Activated CD8-positive, alpha-beta memory T cell treated with anti-CD3 and anti-CD28 coated beads, Interleukin-2, amount 50 U/mL, for 1 hour (primary cell): ENCODE results near the gene UNC5B.

Experiments used
- DNase-seq: peaks from one replicate; pipeline ENCODE4 v3.0.0-alpha.2; 2020; ENCODE audit errors: extremely low read depth

The UNC5B gene

GRCh38 chr10:71239946-71240795 lies 27.8 kb downstream of the UNC5B start:
- no peak for DNase-seq

DNA sequence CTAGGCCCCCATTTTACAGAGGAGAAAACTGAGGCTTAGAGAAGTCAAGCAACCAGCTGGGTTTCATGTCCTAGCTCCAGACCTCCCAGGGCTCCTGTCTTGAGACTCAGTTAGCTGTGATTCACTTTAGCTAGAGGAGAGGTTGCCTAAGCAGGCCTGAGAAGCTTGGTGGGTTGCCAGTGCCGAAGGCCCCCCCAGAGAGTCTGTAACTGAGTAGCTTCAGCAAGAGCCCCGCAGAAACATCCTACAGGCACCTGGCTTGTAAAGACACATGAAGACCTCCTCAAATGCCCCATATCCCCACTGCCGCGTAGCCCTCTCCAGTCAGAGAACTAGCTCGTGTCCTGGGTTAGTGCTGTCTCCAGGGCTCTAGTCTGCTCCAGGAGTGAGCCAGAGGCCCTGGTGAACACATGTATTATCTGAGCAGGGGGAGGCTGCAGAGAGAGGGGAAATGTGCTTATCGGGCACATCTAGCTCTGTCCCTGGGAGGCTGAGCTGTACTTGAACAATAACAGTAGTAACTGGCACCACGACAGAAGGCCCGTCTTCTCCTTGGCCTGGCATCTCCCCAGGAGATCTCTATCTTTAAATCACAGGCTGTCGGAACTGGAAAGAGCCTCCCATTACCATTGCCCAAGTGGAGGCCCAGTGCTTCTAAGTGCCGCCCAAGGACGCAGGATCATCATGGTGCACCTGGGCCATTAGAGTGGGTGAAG lies 28.9 kb downstream of the UNC5B start:
- DNase-seq: no peak

DNA sequence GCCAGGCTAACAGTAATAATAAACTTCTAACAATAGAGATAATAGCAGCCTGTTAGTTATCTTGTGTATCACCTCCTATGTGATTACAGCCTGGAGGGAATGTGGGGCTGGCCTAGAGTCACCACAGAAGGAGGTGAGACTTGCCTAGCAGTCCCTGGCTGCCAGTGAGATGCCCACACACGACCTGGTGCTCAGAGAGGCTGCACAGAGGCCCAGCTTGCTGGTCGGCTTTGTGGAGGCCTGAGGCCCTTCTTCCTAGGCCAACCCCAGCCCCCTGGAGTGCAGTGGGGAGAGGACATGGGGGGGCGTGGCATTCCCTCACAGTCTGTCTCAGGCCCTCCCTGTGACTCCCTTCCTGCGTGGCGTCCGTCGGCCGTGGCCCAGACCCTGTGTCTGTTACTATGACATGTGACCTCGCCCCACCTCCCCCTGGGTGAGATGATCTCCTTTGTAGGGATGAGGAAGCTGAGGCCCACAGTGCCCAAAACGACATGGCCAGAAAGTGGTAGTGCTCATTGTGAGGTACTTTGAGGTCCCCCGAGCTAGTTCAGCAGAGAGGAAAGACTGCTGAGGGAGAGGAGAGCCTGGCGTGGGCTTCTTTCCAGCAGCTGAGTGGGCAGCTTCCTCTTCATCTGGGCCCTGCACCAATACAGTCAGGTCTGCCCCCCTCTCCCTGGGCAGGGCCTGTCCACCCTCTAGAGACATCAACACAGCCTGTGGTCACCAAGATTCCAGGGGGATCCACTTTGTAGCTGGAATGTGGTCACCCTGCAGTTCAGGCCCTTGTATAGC lies 29.7 kb downstream of the UNC5B start:
- DNase-seq: no peak

DNA sequence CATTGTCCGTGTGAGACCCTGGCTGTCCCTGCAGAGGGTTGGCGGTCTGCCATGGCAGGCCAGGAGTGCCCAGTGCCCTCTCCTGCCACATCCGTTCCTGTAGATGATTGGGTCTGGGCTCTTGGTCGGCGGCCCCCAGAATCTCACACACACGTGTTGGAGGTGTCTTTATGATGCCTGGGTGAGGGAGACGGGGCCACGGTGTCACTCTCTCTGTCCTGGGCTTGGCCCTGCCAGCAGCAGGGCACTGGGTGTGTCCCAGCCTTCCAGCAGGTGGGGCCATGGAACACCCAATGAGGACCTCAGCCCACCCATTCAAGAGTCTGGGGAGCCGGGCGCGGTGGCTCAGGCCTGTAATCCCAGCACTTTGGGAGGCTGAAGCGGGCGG lies 30.2 kb downstream of the UNC5B start:
- DNase-seq: no peak

- no peak for DNase-seq
Observed at GRCh38 chr10:71243756-71244395, 31.5 kb downstream of the UNC5B start.

- DNase-seq: no peak
Observed at GRCh38 chr10:71244431-71245419, 32.4 kb downstream of the UNC5B start.

DNA sequence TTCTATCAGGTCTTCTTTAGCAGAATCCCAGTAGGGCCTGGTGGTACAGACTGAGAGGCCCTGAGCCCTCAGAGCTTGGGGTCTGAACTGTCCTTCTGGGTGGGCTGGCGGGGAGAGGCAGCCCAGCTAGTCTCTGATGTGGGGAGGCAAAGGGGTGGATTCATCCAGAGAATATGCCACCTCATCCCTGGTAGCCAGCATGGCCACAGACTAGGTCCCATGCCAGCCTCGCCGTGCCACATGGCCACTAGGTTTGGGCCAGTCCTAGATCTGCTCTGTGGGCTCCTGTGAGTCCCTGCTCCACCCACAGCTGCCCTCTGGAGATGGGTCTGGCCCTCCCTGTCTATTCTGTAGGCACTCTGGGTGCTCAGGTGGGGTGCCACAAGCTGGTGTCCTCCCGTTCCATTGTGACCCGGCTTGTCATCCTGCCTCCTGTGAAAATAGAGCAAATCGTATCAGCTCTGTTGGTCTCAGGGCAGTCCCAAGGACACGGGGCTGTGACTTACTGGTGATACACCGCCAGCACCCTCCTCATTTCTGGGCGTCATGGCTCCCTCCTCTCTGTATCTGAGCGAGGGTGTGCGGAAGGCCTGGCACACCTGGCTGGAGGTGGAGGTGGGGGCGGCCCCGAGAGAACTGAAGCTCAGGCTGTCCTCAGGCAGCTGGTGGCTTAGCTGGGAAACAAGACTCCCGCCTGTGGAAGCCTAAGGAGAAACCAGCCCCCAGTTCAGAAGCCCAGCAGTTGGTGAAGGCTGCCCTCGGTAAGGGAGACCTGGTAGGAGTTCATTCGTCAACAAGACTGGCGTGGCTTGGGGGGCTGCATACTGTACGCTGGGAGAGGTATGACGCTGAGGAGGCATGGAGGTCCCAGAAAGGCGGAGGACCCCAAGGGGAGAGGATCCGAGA lies 33.3 kb downstream of the UNC5B start:
- no peak for DNase-seq

- DNase-seq: no peak
Observed at GRCh38 chr10:71246591-71247413, 34.4 kb downstream of the UNC5B start.

DNA sequence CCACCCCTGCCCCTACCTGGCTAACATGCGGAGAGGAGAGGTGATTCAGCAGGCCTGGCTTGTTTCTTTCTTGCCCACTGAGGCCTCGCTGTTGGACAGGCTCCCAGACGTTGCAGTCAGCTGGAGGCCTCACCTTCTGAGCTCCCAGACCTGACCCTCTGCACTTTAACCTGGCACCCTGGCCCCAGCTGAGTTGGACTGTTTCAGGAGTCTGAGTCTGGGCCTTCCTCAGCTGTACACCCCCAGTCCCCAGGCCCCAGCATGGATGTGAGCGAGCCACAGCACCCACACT lies 35.0 kb downstream of the UNC5B start:
- DNase-seq: no peak

DNA sequence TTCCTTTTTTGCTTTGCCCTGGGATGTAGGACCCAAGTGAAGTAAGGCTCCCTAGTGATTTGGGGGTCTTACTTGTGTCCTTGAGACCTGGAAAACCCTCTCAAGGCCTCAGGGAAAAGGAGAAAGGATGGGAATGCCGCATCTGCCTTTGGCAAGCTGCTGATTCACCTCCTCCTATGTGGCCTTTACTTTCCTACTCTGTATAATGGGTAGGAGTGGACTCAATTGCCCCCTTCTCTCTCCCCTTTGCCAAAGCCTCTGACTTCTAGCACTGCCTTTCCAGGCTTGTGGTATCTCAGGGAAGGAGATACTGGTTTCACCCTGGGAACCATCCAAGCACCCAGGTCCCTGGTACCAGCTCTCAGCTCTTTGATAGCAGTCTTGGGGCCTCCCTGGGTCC lies 35.4 kb downstream of the UNC5B start:
- DNase-seq: no peak

DNA sequence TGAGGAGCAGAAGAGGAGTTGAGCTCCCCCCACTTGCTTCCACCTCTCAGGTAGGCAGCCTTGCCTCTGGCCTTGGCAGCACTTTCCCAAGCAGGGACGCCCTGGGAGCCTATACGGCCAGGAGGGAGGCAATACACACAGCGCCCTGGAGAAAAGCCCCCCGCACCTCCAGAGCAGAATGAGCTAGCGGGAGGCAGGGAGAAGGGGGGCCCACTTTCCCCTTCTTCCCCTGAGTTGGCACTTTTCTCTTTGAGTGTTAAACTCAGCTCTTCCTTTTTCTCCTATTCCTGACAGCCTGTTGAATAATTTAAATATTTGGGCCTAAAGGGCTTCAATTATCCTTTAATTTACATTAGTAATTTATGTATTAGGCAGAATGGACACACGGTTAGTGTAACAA lies 35.8 kb downstream of the UNC5B start:
- DNase-seq: no peak

DNA sequence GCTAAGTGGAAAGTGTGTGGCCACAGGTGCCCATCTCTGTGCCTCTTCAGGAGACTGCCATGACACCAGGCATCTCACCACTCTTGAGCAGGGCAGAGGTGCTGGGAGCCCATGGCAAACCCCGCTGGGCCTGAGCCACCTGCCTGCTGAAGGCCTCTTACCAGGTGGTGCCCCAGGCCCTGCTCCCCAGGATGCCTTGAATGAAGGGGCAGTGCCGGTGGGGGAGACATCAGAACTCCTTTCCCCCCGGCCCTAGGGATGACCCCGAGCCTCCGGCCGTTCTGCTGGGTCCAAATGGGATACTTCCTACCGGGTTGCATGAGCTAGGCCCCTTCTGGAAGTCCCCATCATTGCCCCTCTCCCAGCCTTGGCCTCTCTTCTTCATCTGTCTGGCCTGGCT lies 37.6 kb downstream of the UNC5B start:
- no peak for DNase-seq

- DNase-seq: no peak
Observed at GRCh38 chr10:71250405-71250804, 38.0 kb downstream of the UNC5B start.

DNA sequence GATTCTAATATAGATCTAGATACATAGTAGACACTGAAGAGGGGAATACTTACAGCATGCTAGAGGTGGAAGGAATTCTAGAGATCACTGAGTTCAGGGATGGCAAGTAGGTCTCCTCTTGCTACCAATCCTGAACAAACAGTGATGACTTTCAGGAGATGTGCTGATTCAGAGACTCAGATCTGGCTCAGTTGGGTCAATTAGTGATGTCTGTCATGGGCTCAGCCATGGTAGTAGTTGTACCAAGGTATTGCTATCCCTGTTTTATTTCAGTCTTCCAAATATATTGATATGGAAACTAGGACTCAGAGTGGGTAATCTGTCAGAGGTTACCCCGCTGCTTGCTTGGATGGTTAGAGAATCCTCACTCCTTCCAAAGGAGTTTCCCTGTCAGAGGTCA lies 38.5 kb downstream of the UNC5B start:
- DNase-seq: no peak

DNA sequence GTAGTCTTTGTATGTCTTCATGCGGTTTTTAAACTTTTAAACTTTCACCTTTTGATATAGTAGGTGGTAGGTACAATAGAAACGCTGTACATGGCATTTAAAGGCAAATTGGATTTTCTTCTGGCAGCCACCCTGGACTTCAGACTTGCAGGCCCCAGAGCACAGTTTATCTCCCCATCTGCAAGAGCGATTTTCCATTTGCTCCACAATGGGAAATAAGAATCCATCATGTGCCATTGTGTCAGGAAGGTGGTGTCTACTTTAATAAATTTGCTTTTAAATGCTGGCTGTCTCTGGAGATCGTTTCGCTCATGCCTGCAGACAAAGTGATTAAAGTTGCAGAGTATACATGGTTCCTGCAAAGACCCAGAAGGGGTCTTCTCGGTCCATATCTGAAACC lies 38.9 kb downstream of the UNC5B start:
- no peak for DNase-seq

- no peak for DNase-seq
Observed at GRCh38 chr10:71252220-71252619, 39.9 kb downstream of the UNC5B start.

GRCh38 chr10:71253981-71254818 lies 41.8 kb downstream of the UNC5B start:
- DNase-seq: no peak
